ENCODE data around the gene NLGN1. TPM values are rescaled to one million over a fixed set of nuclear protein-coding genes. Genes with fewer than 3 reads are reported as not detected.

Gene NLGN1
- polyA plus RNA-seq, 2 of the 4 experiments (the other 2 are of a cell fraction): not detected

- TF ChIP-seq MYC (IDR thresholded peaks at IDR 0.05; ENCODE audit: borderline replicate concordance, low read length) (no peak), HEYL (CRISPR knock-in tag; IDR thresholded peaks at IDR 0.05) (no peak), EHF (CRISPR knock-in tag; IDR thresholded peaks at IDR 0.05) (no peak), BHLHE40 (IDR thresholded peaks at IDR 0.05; ENCODE audit: low read depth, low read length) (no peak), JUNB (IDR thresholded peaks at IDR 0.05) (no peak), MAZ (IDR thresholded peaks at IDR 0.05; ENCODE audit: borderline replicate concordance, low read depth, low read length) (no peak), RCOR1 (IDR thresholded peaks at IDR 0.05; ENCODE audit: low read depth, low read length) (no peak), CBX8 (IDR thresholded peaks at IDR 0.05) (no peak), CBX2 (IDR thresholded peaks at IDR 0.05; ENCODE audit: borderline replicate concordance, low read depth) (no peak)
These were observed 357.6 kb downstream of the NLGN1 start (continued) for GRCh38 chr3:173755161-173755560.

- WGBS (ENCODE audit: missing lambda C conversion rate): 40% methylated on average over 4 of the region's 4 CpGs
- no peak for DNase-seq (ENCODE audit: low read depth in 1 of 2, low spot score in 1 of 2)
- Histone ChIP-seq H3K4me2 (no peak overlapping the region), H3K4me1 (no peaks in the 10 kb centered on the region), H3K9me3 (no peaks in the 10 kb centered on the region), H3K27ac (no peak overlapping the region), H3K4me3 (no peak overlapping the region)
- POLR2A ChIA-PET: no interaction called here
- no peak for ATAC-seq
- CTCF ChIA-PET: no interaction called here
- TF ChIP-seq HMGXB4 (CRISPR knock-in tag; IDR thresholded peaks at IDR 0.05; ENCODE audit: borderline replicate concordance) (no peak), ZNF302 (CRISPR knock-in tag; IDR thresholded peaks at IDR 0.05) (no peak), POLR2AphosphoS2 (conservative IDR thresholded peaks at IDR 0.05; ENCODE audit: low read length) (no peak), SMC3 (IDR thresholded peaks at IDR 0.05) (no peak), REST (IDR thresholded peaks at IDR 0.05) (no peak), EP300 (IDR thresholded peaks at IDR 0.05) (no peak), KDM5A (IDR thresholded peaks at IDR 0.05) (no peak), NFE2L2 (conservative IDR thresholded peaks at IDR 0.05; ENCODE audit: low read length) (no peak), MAZ (IDR thresholded peaks at IDR 0.05; ENCODE audit: borderline replicate concordance, low read depth, low read length) (no peak), ZSCAN20 (CRISPR knock-in tag; IDR thresholded peaks at IDR 0.05) (no peak), ELK1 (IDR thresholded peaks at IDR 0.05; ENCODE audit: low read depth, low read length) (no peak)
- TF ChIP-seq, protein P1, sequence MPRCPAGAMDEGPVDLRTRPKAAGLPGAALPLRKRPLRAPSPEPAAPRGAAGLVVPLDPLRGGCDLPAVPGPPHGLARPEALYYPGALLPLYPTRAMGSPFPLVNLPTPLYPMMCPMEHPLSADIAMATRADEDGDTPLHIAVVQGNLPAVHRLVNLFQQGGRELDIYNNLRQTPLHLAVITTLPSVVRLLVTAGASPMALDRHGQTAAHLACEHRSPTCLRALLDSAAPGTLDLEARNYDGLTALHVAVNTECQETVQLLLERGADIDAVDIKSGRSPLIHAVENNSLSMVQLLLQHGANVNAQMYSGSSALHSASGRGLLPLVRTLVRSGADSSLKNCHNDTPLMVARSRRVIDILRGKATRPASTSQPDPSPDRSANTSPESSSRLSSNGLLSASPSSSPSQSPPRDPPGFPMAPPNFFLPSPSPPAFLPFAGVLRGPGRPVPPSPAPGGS (IDR thresholded peaks at IDR 0.05): no peak
- FAIRE-seq: no peak
These were observed 363.6 kb downstream of the NLGN1 start for GRCh38 chr3:173761161-173761560.
